Mucosa of descending colon (tissue), 3 donors: ENCODE data around the gene ARL5C. TPM values are rescaled to one million over a fixed set of nuclear protein-coding genes. Genes with fewer than 3 reads are reported as not detected.

Experiments used
- ATAC-seq: fragments of 200-7000 bp; cut with Tn5 transposase; one replicate; pipeline ENCODE4 v1.9.1; 2020; ENCODE audit warnings: mild to moderate bottlenecking, moderate library complexity
- DNase-seq, 3 donors: peaks; one replicate each; pipeline ENCODE4 v3.0.0-alpha.2; 2020
- H3K36me3 ChIP-seq: fragments of 200-600 bp; one replicate; pipeline ENCODE4 v1.8.0; 2021; ENCODE audit warnings: low read depth, mild to moderate bottlenecking
- H3K4me1 ChIP-seq: fragments of 200-600 bp; one replicate; pipeline ENCODE4 v1.8.0; 2021; ENCODE audit warnings: low read depth, mild to moderate bottlenecking
- H3K4me3 ChIP-seq: fragments of 200-600 bp; one replicate; pipeline ENCODE4 v1.8.0; 2021; ENCODE audit warnings: mild to moderate bottlenecking
- H3K9me3 ChIP-seq: fragments of 200-600 bp; one replicate; pipeline ENCODE4 v1.8.0; 2021; ENCODE audit warnings: mild to moderate bottlenecking
- intact Hi-C, 2 donors: fragments of 100-400 bp; cut with DNase I in 1 of 2; cut with micrococcal nuclease in 1 of 2; formaldehyde crosslinking; loops; one replicate each; pipeline versions ENCODE4 v1.11.0 to v1.11.1; 2022; cut with DNase I, micrococcal nuclease
- total RNA-seq, 3 donors: library from RNA; stranded (reverse); fragmentation: NEBNext Ultra II Directional in 2 of 3; extraction: Animal tissue kit (Norgen Biotek cat#: 25700) in 2 of 3; gene quantifications; one replicate each; pipeline versions ENCODE4 v1.2.1 to v1.2.4, GENCODE V29; 2021 to 2023
- TF ChIP-seq, protein P1 (sequence below): fragments of 200-600 bp; IDR thresholded peaks from one replicate; pipeline ENCODE4 v1.8.0; 2022; ENCODE audit warnings: antibody characterized with exemption, mild to moderate bottlenecking
- donor health status: DM: no; HTN: no; CAD: no; lungs with moderate emphysema.
- donor health status: DM: no; HTN: no; CAD: no.
- donor health status: DM: no; HTN: yes; CAD: no.

Gene ARL5C
- total RNA-seq, 3 donors from 2014 or later: not detected

- H3K9me3 ChIP-seq: no peaks in the 10 kb centered on the region
- no peaks in the 10 kb centered on the region for H3K36me3 ChIP-seq
- DNase-seq (peak; percentile 65 to 81 (median 75)), ATAC-seq (peak; percentile 66)
- no peak overlapping the region for H3K4me3 ChIP-seq
- intact Hi-C loops: no loop called here
- TF ChIP-seq, protein P1, sequence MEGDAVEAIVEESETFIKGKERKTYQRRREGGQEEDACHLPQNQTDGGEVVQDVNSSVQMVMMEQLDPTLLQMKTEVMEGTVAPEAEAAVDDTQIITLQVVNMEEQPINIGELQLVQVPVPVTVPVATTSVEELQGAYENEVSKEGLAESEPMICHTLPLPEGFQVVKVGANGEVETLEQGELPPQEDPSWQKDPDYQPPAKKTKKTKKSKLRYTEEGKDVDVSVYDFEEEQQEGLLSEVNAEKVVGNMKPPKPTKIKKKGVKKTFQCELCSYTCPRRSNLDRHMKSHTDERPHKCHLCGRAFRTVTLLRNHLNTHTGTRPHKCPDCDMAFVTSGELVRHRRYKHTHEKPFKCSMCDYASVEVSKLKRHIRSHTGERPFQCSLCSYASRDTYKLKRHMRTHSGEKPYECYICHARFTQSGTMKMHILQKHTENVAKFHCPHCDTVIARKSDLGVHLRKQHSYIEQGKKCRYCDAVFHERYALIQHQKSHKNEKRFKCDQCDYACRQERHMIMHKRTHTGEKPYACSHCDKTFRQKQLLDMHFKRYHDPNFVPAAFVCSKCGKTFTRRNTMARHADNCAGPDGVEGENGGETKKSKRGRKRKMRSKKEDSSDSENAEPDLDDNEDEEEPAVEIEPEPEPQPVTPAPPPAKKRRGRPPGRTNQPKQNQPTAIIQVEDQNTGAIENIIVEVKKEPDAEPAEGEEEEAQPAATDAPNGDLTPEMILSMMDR: peak; percentile 75
- peaks cover 18% of the 10 kb centered on the region for H3K4me1 ChIP-seq
Observed at GRCh38 chr17:39174920-39175694, 9.1 kb upstream of the ARL5C start.

DNA sequence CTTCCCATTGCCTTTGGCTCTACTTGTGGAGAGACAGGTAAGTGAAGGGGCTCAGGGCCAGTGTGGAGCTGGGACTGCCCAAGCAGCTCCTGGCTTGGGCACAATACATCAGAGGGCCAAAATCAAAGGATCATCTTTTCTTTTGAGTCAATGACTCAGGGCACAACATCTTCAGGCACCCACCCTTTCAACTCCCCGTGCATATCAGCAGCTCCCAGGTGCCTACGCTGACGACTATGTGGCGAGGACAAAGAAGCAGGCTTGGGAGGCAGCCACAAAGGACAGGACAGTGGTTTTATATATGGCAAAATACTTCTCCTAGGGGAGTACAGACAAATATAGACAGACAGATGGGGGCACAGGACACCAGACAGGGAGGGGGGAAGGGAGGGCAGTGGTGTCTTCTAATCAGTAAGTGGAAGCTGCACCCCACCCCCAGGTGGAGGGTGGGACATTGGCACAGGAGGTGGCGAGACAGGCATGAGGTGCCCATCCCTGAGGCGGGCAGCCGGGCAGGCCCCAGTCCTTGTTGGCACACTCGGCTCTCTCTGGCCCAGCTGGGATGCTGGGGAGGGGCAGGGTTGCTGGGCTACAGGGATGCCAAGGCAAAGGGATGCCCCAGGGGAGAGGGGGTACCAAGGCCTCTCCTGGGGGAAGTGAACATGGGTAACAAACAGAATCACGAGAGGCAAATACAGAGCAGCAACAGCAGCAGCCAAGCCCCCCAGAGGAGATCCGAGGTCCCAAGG lies 7.7 kb upstream of the ARL5C start:
- Histone ChIP-seq H3K9me3 (no peaks in the 10 kb centered on the region), H3K4me3 (no peak overlapping the region), H3K4me1 (peaks cover 14% of the 10 kb centered on the region), H3K36me3 (no peaks in the 10 kb centered on the region)
- DNase-seq: no peak
- TF ChIP-seq, protein P1: no peak
- ATAC-seq: no peak
- intact Hi-C loops: no loop called here

GRCh38 chr17:39173080-39173479 lies 7.1 kb upstream of the ARL5C start:
- no peaks in the 10 kb centered on the region for H3K36me3 ChIP-seq
- no peak for DNase-seq
- intact Hi-C loops: no loop called here

GRCh38 chr17:39171933-39172332 lies 6.0 kb upstream of the ARL5C start:
- intact Hi-C loops: no loop called here
- ATAC-seq (no peak), DNase-seq (no peak)
- no peak overlapping the region for H3K4me3 ChIP-seq
- H3K36me3 ChIP-seq: no peaks in the 10 kb centered on the region
- TF ChIP-seq, protein P1: no peak
- H3K4me1 ChIP-seq: peaks cover 7% of the 10 kb centered on the region
- H3K9me3 ChIP-seq: no peaks in the 10 kb centered on the region

More at GRCh38 chr17:39173080-39173479, 7.1 kb upstream of the ARL5C start:
- Histone ChIP-seq H3K4me1 (peaks cover 9% of the 10 kb centered on the region), H3K4me3 (no peak overlapping the region), H3K9me3 (no peaks in the 10 kb centered on the region)
- TF ChIP-seq, protein P1: no peak
- no peak for ATAC-seq

DNA sequence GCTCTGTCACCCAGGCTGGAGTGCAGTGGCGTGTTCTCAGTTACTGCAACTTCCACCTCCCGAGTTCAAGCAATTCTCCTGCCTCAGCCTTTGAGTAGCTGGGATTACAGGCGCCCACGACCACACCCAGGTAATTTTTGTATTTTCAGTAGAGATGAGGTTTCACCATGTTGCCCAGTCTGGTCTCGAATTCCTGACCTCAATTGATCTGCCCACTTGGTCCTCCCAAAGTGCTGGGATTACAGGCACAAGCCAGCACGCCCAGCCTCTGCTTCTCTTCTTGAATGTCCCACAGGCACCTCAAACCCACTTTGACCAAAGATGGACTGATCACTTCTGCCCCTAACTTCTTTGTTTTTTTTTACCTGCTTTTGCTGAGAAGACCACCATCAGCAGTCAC lies 4.6 kb upstream of the ARL5C start:
- H3K4me1 ChIP-seq: peaks cover 7% of the 10 kb centered on the region
- TF ChIP-seq, protein P1: no peak
- H3K36me3 ChIP-seq: no peaks in the 10 kb centered on the region
- no peak for ATAC-seq
- intact Hi-C loops: no loop called here
- no peaks in the 10 kb centered on the region for H3K9me3 ChIP-seq
- DNase-seq: no peak
- H3K4me3 ChIP-seq: no peak overlapping the region
